Smooth muscle cell (in vitro differentiated cells): ENCODE measurements around the gene RMI2. TPM values are rescaled to one million over a fixed set of nuclear protein-coding genes. Genes with fewer than 3 reads are reported as not detected.

Experiments used
- DNase-seq: peaks from one replicate; lab custom pipeline; 2025; ENCODE audit not compliant: unreplicated experiment; lab: John Stamatoyannopoulos, UW
- H2AFZ ChIP-seq: fragments of 200-600 bp; sonication (generic); 2 replicates; pipeline ENCODE4 v1.6.0; 2016; ENCODE audit warnings: antibody characterized with exemption, low read depth, mild to moderate bottlenecking
- H3F3A ChIP-seq: fragments of 200-600 bp; sonication (generic); 2 replicates; pipeline ENCODE4 v1.6.0; 2017; ENCODE audit warnings: antibody characterized with exemption, low read depth
- H3K27ac ChIP-seq: fragments of 200-600 bp; sonication (generic); 2 replicates; pipeline ENCODE4 v1.5.1; 2016; ENCODE audit warnings: low read depth, mild to moderate bottlenecking
- H3K27me3 ChIP-seq: fragments of 200-600 bp; sonication (generic); 2 replicates; pipeline ENCODE4 v1.6.1; 2016; ENCODE audit warnings: low read depth, mild to moderate bottlenecking
- H3K36me3 ChIP-seq: fragments of 200-600 bp; sonication (generic); 2 replicates; pipeline ENCODE4 v1.5.1; 2016; ENCODE audit warnings: low read depth
- H3K4me1 ChIP-seq: fragments of 200-600 bp; sonication (generic); 2 replicates; pipeline ENCODE4 v1.5.1; 2016; ENCODE audit warnings: low read depth
- H3K4me2 ChIP-seq: fragments of 200-600 bp; sonication (generic); 2 replicates; pipeline ENCODE4 v1.6.0; 2016; ENCODE audit warnings: mild to moderate bottlenecking
- H3K4me3 ChIP-seq: fragments of 200-600 bp; sonication (generic); 2 replicates; pipeline ENCODE4 v1.5.1; 2016; ENCODE audit warnings: mild to moderate bottlenecking
- H3K79me2 ChIP-seq: fragments of 200-600 bp; sonication (generic); 2 replicates; pipeline ENCODE4 v1.6.0; 2016; ENCODE audit warnings: low read depth, mild to moderate bottlenecking
- H3K9ac ChIP-seq: fragments of 200-600 bp; sonication (generic); 2 replicates; pipeline ENCODE4 v1.6.0; 2016; ENCODE audit warnings: low read depth
- H3K9me3 ChIP-seq: fragments of 200-600 bp; sonication (generic); replicated peaks from 2 replicates; pipeline ENCODE4 v1.5.1; 2016; ENCODE audit warnings: low read depth
- H4K20me1 ChIP-seq: fragments of 200-600 bp; sonication (generic); 2 replicates; pipeline ENCODE4 v1.6.0; 2016; ENCODE audit warnings: low read depth
- CTCF ChIP-seq: fragments of 200-600 bp; sonication (generic); IDR thresholded peaks from 2 replicates; pipeline ENCODE4 v1.5.1; 2017; ENCODE audit warnings: borderline replicate concordance, mild to moderate bottlenecking, antibody characterized with exemption; ENCODE audit not compliant: insufficient read depth, poor library complexity, severe bottlenecking
- whole genome bisulfite sequencing: methylation state at CpG from one replicate; pipeline ENCODE4 v1.1.7; 2016; ENCODE audit warnings: low lambda C conversion rate; 5-methylcytosine and 5-hydroxymethylcytosine counted together
- polyA plus RNA-seq: library from polyadenylated mRNA; unstranded; fragments of >200 nt; fragmentation: Nextera tagmentation; extraction: Ambion mirVana; gene quantifications from 2 replicates; pipeline ENCODE4 v1.2.1, GENCODE V29; 2016
- total RNA-seq: library from RNA; depleted of rRNA; stranded (reverse); fragments of >200 nt; gene quantifications from 2 replicates; pipeline ENCODE4 v1.2.3, GENCODE V29; 2014

The RMI2 gene
- total and polyA plus RNA-seq, 2 experiments from 2014 or later = 6.1 to 11.3 TPM

- Histone ChIP-seq H3K4me2 (no peak overlapping the region), H3K9me3 (no peaks in the 10 kb centered on the region), H4K20me1 (no peaks in the 10 kb centered on the region), H3K27ac (no peak overlapping the region), H2AFZ (no peak overlapping the region), H3K4me1 (peaks cover 3% of the 10 kb centered on the region), H3K36me3 (no peaks in the 10 kb centered on the region), H3K79me2 (no peaks in the 10 kb centered on the region), H3F3A (no peaks in the 10 kb centered on the region), H3K4me3 (no peak overlapping the region), H3K27me3 (no peaks in the 10 kb centered on the region), H3K9ac (no peak overlapping the region)
- no peak for TF ChIP-seq CTCF
- WGBS = 94% methylated on average over 20 of the region's 20 CpGs
- no peak for DNase-seq
These were observed 39.8 kb downstream of the RMI2 start for GRCh38 chr16:11384956-11385586.

- H3K4me3 ChIP-seq = no peak overlapping the region
- H3K9me3 ChIP-seq = no peaks in the 10 kb centered on the region
- peaks cover 3% of the 10 kb centered on the region for H3K4me1 ChIP-seq
- H3K4me2 ChIP-seq = no peak overlapping the region
- no peaks in the 10 kb centered on the region for H3K27me3 ChIP-seq
- no peak overlapping the region for H2AFZ ChIP-seq
- TF ChIP-seq CTCF = no peak
- no peaks in the 10 kb centered on the region for H3K79me2 ChIP-seq
- H4K20me1 ChIP-seq = no peaks in the 10 kb centered on the region
- no peak overlapping the region for H3K27ac ChIP-seq
- 96% methylated on average over 12 of the region's 12 CpGs for WGBS
- H3K36me3 ChIP-seq = no peaks in the 10 kb centered on the region
- H3K9ac ChIP-seq = no peak overlapping the region
- H3F3A ChIP-seq = no peaks in the 10 kb centered on the region
- DNase-seq = no peak
These were observed 40.9 kb downstream of the RMI2 start for GRCh38 chr16:11386054-11386680.

GRCh38 chr16:11386791-11387546 is 41.7 kb downstream of the RMI2 start:
- no peaks in the 10 kb centered on the region for H3K36me3 ChIP-seq
- H3K4me3 ChIP-seq = no peak overlapping the region
- no peaks in the 10 kb centered on the region for H3K27me3 ChIP-seq
- H3K9ac ChIP-seq = no peak overlapping the region
- no peaks in the 10 kb centered on the region for H3F3A ChIP-seq
- H3K27ac ChIP-seq = no peak overlapping the region
- TF ChIP-seq CTCF = peak; percentile 52
- peaks cover 3% of the 10 kb centered on the region for H3K4me1 ChIP-seq
- no peak overlapping the region for H3K4me2 ChIP-seq
- H4K20me1 ChIP-seq = no peaks in the 10 kb centered on the region
- no peak overlapping the region for H2AFZ ChIP-seq
- 44% methylated on average over 22 of the region's 22 CpGs for WGBS
- no peaks in the 10 kb centered on the region for H3K79me2 ChIP-seq
- peak; percentile 16 for DNase-seq
- no peaks in the 10 kb centered on the region for H3K9me3 ChIP-seq
